ENCODE measurements around the gene UQCRQ.

UQCRQ gene

DNA sequence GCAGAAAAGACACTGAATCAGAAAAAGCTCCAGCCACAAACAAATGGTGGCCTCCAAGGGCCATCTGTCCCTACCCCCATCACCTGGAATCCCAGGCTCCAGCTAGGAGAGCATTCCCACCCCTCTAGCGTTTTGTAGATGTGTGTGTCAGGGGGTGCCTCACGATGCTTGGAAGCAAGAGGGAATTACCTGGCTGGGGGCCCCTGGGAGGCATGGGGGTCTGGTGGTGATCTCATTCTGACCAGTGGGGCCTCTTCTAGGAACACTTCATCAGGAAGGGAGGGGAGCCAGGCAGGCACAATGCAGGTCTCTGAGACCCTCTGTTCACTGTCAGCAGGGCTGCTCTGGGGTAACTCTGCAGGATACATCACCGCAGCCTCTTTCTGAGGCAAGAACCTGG, 42.0 kb upstream of the UQCRQ start:
- no peaks in the 10 kb centered on the region for H3K9me3 ChIP-seq (ENCODE audit: insufficient read depth, low read length)
- H3K9ac ChIP-seq (ENCODE audit: low read length), result no peak overlapping the region
- H4K20me1 ChIP-seq (ENCODE audit: insufficient read depth, low read length), result no peaks in the 10 kb centered on the region
- H3K79me2 ChIP-seq (ENCODE audit: low read length), result no peaks in the 10 kb centered on the region
- no peak overlapping the region for H3K4me3 ChIP-seq (ENCODE audit: low read length)
- H2AFZ ChIP-seq (ENCODE audit: low read depth, low read length), result no peak overlapping the region
- H3K4me1 ChIP-seq (ENCODE audit: low read length), result 0 out of 2 replicates have a peak, but pooled peaks cover 3% of the 10 kb centered on the region
- no peak overlapping the region for H3K4me2 ChIP-seq (ENCODE audit: low read length)
- H3K36me3 ChIP-seq (replicated peaks; ENCODE audit: low read depth, low read length), result no peaks in the 10 kb centered on the region
- TF ChIP-seq, protein P1, sequence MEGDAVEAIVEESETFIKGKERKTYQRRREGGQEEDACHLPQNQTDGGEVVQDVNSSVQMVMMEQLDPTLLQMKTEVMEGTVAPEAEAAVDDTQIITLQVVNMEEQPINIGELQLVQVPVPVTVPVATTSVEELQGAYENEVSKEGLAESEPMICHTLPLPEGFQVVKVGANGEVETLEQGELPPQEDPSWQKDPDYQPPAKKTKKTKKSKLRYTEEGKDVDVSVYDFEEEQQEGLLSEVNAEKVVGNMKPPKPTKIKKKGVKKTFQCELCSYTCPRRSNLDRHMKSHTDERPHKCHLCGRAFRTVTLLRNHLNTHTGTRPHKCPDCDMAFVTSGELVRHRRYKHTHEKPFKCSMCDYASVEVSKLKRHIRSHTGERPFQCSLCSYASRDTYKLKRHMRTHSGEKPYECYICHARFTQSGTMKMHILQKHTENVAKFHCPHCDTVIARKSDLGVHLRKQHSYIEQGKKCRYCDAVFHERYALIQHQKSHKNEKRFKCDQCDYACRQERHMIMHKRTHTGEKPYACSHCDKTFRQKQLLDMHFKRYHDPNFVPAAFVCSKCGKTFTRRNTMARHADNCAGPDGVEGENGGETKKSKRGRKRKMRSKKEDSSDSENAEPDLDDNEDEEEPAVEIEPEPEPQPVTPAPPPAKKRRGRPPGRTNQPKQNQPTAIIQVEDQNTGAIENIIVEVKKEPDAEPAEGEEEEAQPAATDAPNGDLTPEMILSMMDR (IDR thresholded peaks at IDR 0.05; ENCODE audit: low read depth, low read length), result no peak
- no peak for TF ChIP-seq EZH2phosphoT487 (IDR thresholded peaks at IDR 0.05; ENCODE audit: low read depth)
- H3K27me3 ChIP-seq (ENCODE audit: low read depth, low read length), result no peaks in the 10 kb centered on the region
- H3K27ac ChIP-seq (ENCODE audit: low read length), result no peak overlapping the region

DNA sequence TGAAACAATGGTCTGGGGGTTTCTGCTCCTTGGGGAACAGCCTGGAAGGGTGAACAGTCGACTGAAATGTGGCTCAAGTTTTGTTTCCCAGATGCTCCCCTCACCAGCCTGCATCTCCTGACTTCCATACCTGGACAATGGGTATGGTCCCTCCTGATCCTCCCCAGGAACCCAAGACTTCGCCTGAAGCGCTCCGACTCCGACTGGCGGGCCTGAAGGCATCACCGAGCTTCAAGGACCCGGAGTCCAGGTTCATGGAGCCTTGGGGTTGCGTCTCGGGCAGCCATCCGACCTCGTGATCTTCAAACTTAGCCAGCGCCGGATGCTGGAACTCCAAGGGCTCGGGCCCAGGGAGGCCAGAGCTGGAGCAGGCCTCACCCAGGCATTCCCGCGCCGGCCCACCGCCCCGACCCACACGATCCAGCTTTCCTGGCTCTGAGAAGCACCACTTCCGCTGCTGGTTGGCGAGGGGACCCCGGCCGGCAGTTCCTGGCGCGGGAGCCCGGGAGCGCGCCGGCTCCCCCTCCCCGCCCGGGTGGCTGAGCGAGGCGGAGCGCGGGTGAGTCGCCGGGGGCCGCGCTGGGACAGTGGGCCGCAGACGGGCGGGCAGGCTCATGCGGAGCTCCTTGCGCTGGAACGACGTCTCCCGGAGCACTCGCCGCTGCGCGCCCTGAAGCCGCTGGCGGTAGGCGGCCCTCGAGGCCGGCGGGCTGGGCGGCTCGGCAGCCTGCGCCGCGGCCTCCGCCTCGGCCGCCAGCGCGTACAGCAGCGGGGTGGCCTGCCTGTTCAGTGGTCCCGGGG, 41.2 kb upstream of the UQCRQ start:
- Histone ChIP-seq H3K4me3 (ENCODE audit: low read length) (no peak overlapping the region), H2AFZ (ENCODE audit: low read depth, low read length) (no peak overlapping the region), H4K20me1 (ENCODE audit: insufficient read depth, low read length) (no peaks in the 10 kb centered on the region), H3K9ac (ENCODE audit: low read length) (no peak overlapping the region), H3K27me3 (ENCODE audit: low read depth, low read length) (no peaks in the 10 kb centered on the region), H3K9me3 (ENCODE audit: insufficient read depth, low read length) (no peaks in the 10 kb centered on the region), H3K36me3 (replicated peaks; ENCODE audit: low read depth, low read length) (no peaks in the 10 kb centered on the region), H3K4me2 (ENCODE audit: low read length) (no peak overlapping the region), H3K27ac (ENCODE audit: low read length) (no peak overlapping the region), H3K79me2 (ENCODE audit: low read length) (no peaks in the 10 kb centered on the region), H3K4me1 (ENCODE audit: low read length) (0 out of 2 replicates have a peak, but pooled peaks cover 6% of the 10 kb centered on the region)
- TF ChIP-seq, protein P1 (IDR thresholded peaks at IDR 0.05; ENCODE audit: low read depth, low read length), result no peak
- no peak for TF ChIP-seq EZH2phosphoT487 (IDR thresholded peaks at IDR 0.05; ENCODE audit: low read depth)

DNA sequence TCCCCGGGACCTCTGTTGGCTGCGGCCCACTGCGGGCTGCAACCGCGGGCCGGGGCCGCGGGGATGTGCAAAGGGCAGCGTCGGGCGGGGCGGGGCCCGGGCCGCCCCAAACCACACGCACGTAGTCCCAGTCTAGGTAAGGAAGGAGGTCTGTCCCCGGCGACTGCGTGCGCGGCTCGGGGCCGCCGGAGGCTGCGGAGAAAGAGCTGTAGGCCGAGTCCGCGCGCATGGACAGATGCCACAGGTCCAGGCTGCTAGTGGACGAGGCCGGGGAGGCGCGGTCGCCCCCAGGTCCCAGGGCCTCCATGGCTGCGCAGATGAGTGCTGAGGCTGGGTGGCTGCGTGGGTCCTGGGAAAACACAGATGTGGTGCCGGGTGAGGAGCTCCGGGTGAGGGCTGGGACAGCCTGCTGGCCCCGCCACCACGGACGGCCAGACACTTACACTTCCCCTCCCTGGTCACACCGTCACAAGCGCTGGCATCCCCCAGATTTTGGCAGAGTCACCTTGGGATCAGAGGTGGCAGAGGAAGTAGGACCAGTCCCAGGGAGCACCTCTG, 40.5 kb upstream of the UQCRQ start:
- no peaks in the 10 kb centered on the region for H3K9me3 ChIP-seq (ENCODE audit: insufficient read depth, low read length)
- H3K4me1 ChIP-seq (ENCODE audit: low read length), result 0 out of 2 replicates have a peak, but pooled peaks cover 3% of the 10 kb centered on the region
- no peaks in the 10 kb centered on the region for H3K27me3 ChIP-seq (ENCODE audit: low read depth, low read length)
- H4K20me1 ChIP-seq (ENCODE audit: insufficient read depth, low read length), result no peaks in the 10 kb centered on the region
- no peak overlapping the region for H3K4me3 ChIP-seq (ENCODE audit: low read length)
- H3K36me3 ChIP-seq (replicated peaks; ENCODE audit: low read depth, low read length), result no peaks in the 10 kb centered on the region
- H3K79me2 ChIP-seq (ENCODE audit: low read length), result no peaks in the 10 kb centered on the region
- H3K27ac ChIP-seq (ENCODE audit: low read length), result no peak overlapping the region
- no peak overlapping the region for H3K4me2 ChIP-seq (ENCODE audit: low read length)
- TF ChIP-seq EZH2phosphoT487 (IDR thresholded peaks at IDR 0.05; ENCODE audit: low read depth), result no peak
- TF ChIP-seq, protein P1 (IDR thresholded peaks at IDR 0.05; ENCODE audit: low read depth, low read length), result no peak
- H3K9ac ChIP-seq (ENCODE audit: low read length), result no peak overlapping the region
- no peak overlapping the region for H2AFZ ChIP-seq (ENCODE audit: low read depth, low read length)

DNA sequence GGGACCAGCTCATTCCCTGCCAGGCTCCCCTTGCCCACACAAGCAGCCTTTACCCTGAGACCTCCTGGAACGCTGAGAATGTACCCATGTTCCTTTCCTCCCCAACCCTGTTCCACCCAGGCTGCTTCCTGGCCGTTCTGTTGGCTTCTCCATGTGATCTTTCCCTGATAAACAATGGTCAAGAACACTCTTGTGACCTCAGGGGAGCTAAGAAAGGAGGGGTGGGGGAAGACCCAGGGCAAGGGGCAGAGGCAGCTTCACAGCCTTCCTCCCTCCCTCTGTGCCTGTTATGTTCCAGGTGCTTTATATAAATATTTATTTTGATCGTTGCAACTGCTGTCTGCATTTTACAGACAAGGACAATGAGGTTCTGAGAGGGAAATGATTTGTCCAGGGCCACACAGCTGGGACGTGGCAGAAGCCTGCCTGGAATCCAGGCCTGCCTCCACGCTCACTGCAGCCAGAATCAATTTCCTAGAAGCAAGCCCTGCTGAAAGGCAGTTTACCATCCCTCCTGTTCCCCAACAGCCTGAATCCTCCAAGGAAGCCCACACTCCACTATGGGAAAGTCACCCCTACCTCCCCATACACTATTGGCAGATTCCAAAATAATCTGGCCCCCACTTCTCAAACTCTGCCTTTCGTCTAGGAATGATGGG, 39.9 kb upstream of the UQCRQ start:
- H3K4me1 ChIP-seq (ENCODE audit: low read length), result 0 out of 2 replicates have a peak, but pooled peaks cover 3% of the 10 kb centered on the region
- H3K9ac ChIP-seq (ENCODE audit: low read length), result no peak overlapping the region
- no peaks in the 10 kb centered on the region for H3K79me2 ChIP-seq (ENCODE audit: low read length)
- H3K27ac ChIP-seq (ENCODE audit: low read length), result no peak overlapping the region
- H3K4me3 ChIP-seq (ENCODE audit: low read length), result no peak overlapping the region
- no peak overlapping the region for H2AFZ ChIP-seq (ENCODE audit: low read depth, low read length)
- no peak for TF ChIP-seq EZH2phosphoT487 (IDR thresholded peaks at IDR 0.05; ENCODE audit: low read depth)
- TF ChIP-seq, protein P1 (IDR thresholded peaks at IDR 0.05; ENCODE audit: low read depth, low read length), result no peak
- H3K27me3 ChIP-seq (ENCODE audit: low read depth, low read length), result no peaks in the 10 kb centered on the region
- H4K20me1 ChIP-seq (ENCODE audit: insufficient read depth, low read length), result no peaks in the 10 kb centered on the region
- H3K36me3 ChIP-seq (replicated peaks; ENCODE audit: low read depth, low read length), result no peaks in the 10 kb centered on the region
- no peaks in the 10 kb centered on the region for H3K9me3 ChIP-seq (ENCODE audit: insufficient read depth, low read length)
- no peak overlapping the region for H3K4me2 ChIP-seq (ENCODE audit: low read length)

Measured in OCI-LY3 (cell line).